GM21360 (cell line): ENCODE results near the gene POMP.
"Not testable (repeated sequence)": the region's sequence is repeated elsewhere in the genome, so short reads cannot be mapped to it uniquely, and the experiment has no call there.

Experiments used
- ATAC-seq: cut with Tn5 transposase; IDR thresholded peaks from one replicate; pipeline ENCODE4 v1.9.1; 2021; ENCODE audit warnings: mild to moderate bottlenecking, moderate library complexity; ENCODE audit not compliant: unreplicated experiment

The POMP gene

GRCh38 chr13:28693605-28694491 lies 34.9 kb downstream of the POMP start:
- not testable (repeated sequence) for ATAC-seq

DNA sequence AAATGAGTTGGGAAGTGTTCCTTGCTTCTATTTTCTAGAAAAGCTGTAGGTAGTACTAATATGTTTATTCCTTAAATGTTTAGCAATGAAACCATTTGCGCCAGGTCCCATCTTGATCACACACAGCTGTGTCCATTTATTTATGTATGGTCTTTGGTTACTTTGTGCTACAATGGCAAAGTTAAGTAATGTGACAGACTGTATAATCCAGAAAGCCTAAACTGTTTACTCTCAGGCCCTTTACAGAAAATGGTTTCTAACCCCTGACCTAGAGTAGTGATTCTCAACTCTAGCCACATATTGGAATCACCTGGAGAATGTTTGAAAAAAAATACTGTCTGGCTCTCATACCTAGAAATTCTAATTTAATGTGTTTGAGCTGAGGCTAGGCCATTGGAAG lies 38.5 kb downstream of the POMP start:
- no peak for ATAC-seq

GRCh38 chr13:28699246-28699645 lies 40.3 kb downstream of the POMP start:
- no peak for ATAC-seq

GRCh38 chr13:28704282-28704681 lies 45.4 kb downstream of the POMP start:
- no peak for ATAC-seq

DNA sequence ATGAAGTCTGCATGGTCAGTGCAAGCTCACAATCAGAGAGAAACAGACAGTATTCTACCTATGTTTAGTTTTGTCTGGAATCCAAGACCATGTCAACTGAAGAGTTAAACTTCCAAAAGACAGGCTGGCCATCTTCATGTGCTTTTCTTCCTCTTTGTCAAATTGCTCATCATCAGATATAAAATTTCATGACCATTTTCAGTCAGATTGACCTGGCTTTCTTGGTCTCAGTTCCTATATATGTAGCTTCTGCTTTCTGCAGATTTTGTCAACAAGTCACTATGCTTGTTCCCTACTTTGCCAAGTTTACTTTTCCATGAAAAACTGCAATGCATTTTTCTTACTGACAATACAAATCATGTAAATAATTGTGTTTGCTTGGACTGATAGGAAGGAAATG lies 46.0 kb downstream of the POMP start:
- ATAC-seq, result no peak

DNA sequence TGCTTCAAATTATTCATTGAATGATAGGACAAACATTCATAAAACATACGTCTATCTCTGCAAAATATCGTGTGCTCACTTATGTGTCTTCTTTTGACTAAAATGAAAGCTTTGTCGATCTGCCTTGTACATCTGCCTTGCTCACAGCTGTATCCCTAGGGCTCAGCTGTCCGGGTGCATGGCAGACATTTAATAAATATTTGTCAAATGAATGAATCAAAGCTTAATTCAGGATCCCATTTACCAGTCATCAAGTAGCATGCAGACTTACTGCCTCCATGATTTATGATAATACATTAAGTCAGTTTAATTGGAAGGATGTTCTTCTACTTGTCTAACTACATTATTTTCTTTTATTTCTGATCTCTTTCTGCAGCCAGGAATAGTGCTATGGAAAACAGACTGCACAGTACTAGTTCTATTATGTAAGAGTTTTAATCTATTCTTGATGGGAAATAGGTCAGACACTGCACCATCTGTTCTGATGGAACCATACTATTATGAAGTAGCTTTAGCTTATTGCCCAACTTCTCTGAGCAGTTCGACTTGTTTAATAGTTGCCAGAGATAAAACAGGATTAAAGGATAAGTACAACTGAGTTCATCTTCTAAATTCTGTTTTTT lies 46.6 kb downstream of the POMP start:
- no peak for ATAC-seq

DNA sequence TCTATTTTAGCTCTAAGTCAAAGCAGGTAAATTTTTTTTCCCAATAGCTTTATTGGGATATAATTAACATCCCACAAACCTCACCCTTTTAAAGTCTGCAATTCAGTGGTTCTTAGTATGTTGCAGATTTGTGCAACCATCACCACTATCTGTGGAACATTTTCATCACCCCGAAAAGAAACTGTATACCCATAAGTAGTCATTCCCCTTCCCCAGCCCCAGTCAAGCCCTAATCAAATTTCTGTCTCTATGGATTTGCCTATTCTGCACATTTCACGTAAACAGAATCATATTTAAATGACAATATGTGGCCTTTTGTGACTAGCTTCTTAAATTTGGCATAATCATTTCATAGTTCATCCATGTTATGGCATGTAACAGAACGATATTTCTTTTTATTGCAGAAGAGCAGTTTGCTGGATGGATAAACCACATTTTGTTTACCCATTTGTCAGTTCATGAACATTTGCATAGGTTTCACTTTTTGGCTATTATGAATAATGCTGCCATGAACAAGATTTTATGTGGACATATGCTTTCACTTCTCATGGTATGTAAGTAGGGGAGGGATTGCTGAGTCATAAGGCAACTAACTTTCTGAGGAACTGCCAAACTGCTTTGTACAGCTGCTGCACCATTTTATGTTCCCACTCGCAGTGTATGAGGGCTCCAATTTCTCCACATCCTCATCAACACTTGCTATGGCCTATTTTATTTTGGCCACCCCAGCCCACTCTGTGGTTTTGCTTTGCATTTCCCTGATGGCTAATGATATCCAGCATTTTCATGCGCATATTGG lies 48.9 kb downstream of the POMP start:
- ATAC-seq, result peak; percentile 97

DNA sequence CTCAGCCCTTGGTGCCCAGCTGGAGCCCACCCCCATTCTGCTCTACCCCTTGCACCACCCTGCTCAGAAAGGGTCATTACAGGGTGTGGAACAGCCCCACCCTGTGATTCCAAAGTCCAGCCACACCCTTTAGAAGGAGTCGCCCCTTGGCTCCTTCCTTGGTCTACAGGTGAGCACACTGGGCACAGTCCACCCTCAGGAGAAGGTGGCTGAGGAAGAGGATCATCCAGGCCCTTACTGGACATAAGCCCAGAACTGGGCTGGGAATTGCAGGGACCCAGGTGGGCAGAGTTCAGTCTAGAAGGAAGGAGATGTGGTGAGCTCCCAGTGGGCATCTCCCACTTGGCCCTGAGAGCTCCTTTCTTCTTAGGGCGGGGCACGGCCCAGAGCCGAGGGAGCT lies 51.2 kb downstream of the POMP start:
- ATAC-seq, result no peak

- no peak for ATAC-seq
Measured at GRCh38 chr13:28714651-28715050, 55.7 kb downstream of the POMP start.

- ATAC-seq, result no peak
Measured at GRCh38 chr13:28716511-28716910, 57.6 kb downstream of the POMP start.

- ATAC-seq, result no peak
Measured at GRCh38 chr13:28717170-28717569, 58.2 kb downstream of the POMP start.

DNA sequence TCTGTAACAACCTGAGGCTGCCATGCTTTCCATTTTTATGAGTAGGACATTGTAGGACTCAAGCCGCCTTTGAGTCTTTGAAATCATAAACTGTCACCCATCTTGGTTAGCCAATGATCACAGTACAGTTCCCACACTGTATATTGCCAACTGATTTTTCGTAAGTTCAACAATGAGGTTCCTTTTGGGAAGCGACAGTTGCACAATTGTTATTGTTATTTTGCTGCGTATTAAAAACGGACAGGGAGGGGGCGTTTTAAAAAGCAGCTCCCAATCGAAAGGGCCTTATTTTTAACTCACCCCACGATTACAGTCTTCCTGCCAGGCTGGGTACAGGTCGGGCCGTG lies 59.2 kb downstream of the POMP start:
- ATAC-seq, result no peak

- peak; percentile 97 for ATAC-seq
Measured at GRCh38 chr13:28718543-28719226, 59.8 kb downstream of the POMP start, which contains the start of gene SLC46A3. SLC46A3 (minus strand) TSS chr13:28718970; CDS start chr13:28717998, 972 bp downstream.

- ATAC-seq, result no peak
Measured at GRCh38 chr13:28719227-28720055, 60.5 kb downstream of the POMP start.

- ATAC-seq, result no peak
Measured at GRCh38 chr13:28723806-28724205, 64.9 kb downstream of the POMP start.

- no peak for ATAC-seq
Measured at GRCh38 chr13:28725046-28725610, 66.2 kb downstream of the POMP start.
